ENCODE results near the gene SIPA1L3.

DNA sequence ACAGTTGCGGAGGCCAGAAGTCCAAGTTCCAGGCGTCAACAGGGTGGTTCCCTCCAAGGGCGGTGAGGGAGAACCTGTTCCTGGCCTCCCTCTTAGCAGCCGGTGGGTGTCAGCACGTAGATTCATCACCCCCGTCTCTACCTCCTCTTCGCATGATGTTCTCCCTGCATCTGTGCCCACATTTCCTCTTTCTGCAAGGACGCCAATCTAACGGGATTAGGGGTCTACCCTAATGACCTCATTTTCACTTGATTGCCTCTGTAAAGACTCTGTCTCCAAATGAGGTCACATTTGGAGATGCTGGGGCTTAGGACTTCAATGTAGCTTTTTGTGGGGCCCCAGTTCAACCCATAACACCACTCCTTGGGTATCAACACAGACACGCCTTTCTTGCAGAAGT is 278.6 kb downstream of the SIPA1L3 start:
- TF ChIP-seq, protein P1, sequence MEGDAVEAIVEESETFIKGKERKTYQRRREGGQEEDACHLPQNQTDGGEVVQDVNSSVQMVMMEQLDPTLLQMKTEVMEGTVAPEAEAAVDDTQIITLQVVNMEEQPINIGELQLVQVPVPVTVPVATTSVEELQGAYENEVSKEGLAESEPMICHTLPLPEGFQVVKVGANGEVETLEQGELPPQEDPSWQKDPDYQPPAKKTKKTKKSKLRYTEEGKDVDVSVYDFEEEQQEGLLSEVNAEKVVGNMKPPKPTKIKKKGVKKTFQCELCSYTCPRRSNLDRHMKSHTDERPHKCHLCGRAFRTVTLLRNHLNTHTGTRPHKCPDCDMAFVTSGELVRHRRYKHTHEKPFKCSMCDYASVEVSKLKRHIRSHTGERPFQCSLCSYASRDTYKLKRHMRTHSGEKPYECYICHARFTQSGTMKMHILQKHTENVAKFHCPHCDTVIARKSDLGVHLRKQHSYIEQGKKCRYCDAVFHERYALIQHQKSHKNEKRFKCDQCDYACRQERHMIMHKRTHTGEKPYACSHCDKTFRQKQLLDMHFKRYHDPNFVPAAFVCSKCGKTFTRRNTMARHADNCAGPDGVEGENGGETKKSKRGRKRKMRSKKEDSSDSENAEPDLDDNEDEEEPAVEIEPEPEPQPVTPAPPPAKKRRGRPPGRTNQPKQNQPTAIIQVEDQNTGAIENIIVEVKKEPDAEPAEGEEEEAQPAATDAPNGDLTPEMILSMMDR (conservative IDR thresholded peaks at IDR 0.05) = no peak
- TF ChIP-seq ZFX (IDR thresholded peaks at IDR 0.05) = no peak

Measured in C4-2B (cell line).